CD4-positive, alpha-beta memory T cell (primary cell): ENCODE measurements around the gene TRAIP. TPM values are rescaled to one million over a fixed set of nuclear protein-coding genes. Genes with fewer than 3 reads are reported as not detected.

ENCODE experiments used
- CTCF ChIA-PET: fragments of 350-600 bp; sonication (Branson Sonifier 250); formaldehyde crosslinking; loops from one replicate; lab custom pipeline; 2021; ENCODE audit warnings: inconsistent platforms; ENCODE audit not compliant: partially characterized antibody; lab: Charles Lee
- POLR2A ChIA-PET: fragments of 350-600 bp; sonication (Branson Sonifier 250); formaldehyde crosslinking; loops from one replicate; lab custom pipeline; 2021; ENCODE audit not compliant: partially characterized antibody; lab: Charles Lee
- DNase-seq, 5 donors: peaks; one replicate each; pipeline versions ENCODE4 v3.0.0 to v3.0.0-alpha.2; 2020 to 2022; ENCODE audit warnings: mixed read lengths in 1 of 5
- H3K27ac ChIP-seq: one replicate; pipeline ENCODE4 v1.7.0; 2013; ENCODE audit warnings: low read depth, low read length
- H3K27me3 ChIP-seq: 2 replicates; pipeline ENCODE4 v1.7.0; 2013; ENCODE audit warnings: mild to moderate bottlenecking, low read length, moderate library complexity; ENCODE audit not compliant: insufficient read depth
- H3K36me3 ChIP-seq: 2 replicates; pipeline ENCODE4 v1.7.0; 2013; ENCODE audit warnings: mild to moderate bottlenecking, low read length, moderate library complexity; ENCODE audit not compliant: insufficient read depth
- H3K4me1 ChIP-seq: 2 replicates; pipeline ENCODE4 v1.7.0; 2013; ENCODE audit warnings: mild to moderate bottlenecking, low read length, moderate library complexity; ENCODE audit not compliant: insufficient read depth
- H3K4me3 ChIP-seq, 2 donors: one replicate each; pipeline ENCODE4 v1.7.0; 2013; ENCODE audit warnings: low read length in 2 of 2, mild to moderate bottlenecking in 1 of 2
- H3K9me3 ChIP-seq, 2 donors: one replicate each; pipeline ENCODE4 v1.7.0; 2013; ENCODE audit warnings: low read length in 2 of 2, control low read depth in 1 of 2; ENCODE audit not compliant: control insufficient read depth in 1 of 2
- H3K27ac Mint-ChIP-seq, 7 donors: one replicate each; pipeline ENCODE4 v1.8.0; 2020 to 2021; ENCODE audit warnings: mixed read lengths in 7 of 7, mild to moderate bottlenecking in 6 of 7, inconsistent platforms in 3 of 7, moderate library complexity in 3 of 7
- H3K27me3 Mint-ChIP-seq, 2 donors: one replicate each; pipeline ENCODE4 v1.8.0; 2020 to 2021; ENCODE audit warnings: mixed read lengths in 2 of 2
- H3K36me3 Mint-ChIP-seq, 2 donors: one replicate each; pipeline ENCODE4 v1.8.0; 2020 to 2021; ENCODE audit warnings: mixed read lengths in 2 of 2, inconsistent platforms in 1 of 2, mild to moderate bottlenecking in 1 of 2
- H3K4me1 Mint-ChIP-seq, 4 donors: one replicate each; pipeline ENCODE4 v1.8.0; 2020 to 2021; ENCODE audit warnings: mixed read lengths in 4 of 4, mild to moderate bottlenecking in 1 of 4
- H3K4me3 Mint-ChIP-seq, 8 donors: one replicate each; pipeline ENCODE4 v1.8.0; 2020 to 2021; ENCODE audit warnings: mixed read lengths in 8 of 8, mild to moderate bottlenecking in 7 of 8, moderate library complexity in 6 of 8, inconsistent platforms in 3 of 8
- H3K9me3 Mint-ChIP-seq, 8 donors: one replicate each; pipeline ENCODE4 v1.8.0; 2020 to 2021; ENCODE audit warnings: mixed read lengths in 8 of 8, mild to moderate bottlenecking in 5 of 8, inconsistent platforms in 3 of 8, moderate library complexity in 1 of 8
- intact Hi-C: fragments of 100-400 bp; cut with micrococcal nuclease; formaldehyde crosslinking; loops from one replicate; pipeline ENCODE4 v1.15.1; 2023
- polyA plus RNA-seq, 2 donors: library from polyadenylated mRNA; unstranded; fragments of 300-500 nt; fragmentation: Illumina TruSeq; gene quantifications; one replicate each; pipeline ENCODE4 v1.2.3, GENCODE V29; 2021
- total RNA-seq, 2 experiments: library from RNA; stranded (reverse); gene quantifications; one replicate each; pipeline ENCODE4 v1.2.3, GENCODE V29; 2021

Gene TRAIP
- total and polyA plus RNA-seq, 4 experiments from 2014 or later = 1.0 to 6.7 (median 3.2) TPM

DNA sequence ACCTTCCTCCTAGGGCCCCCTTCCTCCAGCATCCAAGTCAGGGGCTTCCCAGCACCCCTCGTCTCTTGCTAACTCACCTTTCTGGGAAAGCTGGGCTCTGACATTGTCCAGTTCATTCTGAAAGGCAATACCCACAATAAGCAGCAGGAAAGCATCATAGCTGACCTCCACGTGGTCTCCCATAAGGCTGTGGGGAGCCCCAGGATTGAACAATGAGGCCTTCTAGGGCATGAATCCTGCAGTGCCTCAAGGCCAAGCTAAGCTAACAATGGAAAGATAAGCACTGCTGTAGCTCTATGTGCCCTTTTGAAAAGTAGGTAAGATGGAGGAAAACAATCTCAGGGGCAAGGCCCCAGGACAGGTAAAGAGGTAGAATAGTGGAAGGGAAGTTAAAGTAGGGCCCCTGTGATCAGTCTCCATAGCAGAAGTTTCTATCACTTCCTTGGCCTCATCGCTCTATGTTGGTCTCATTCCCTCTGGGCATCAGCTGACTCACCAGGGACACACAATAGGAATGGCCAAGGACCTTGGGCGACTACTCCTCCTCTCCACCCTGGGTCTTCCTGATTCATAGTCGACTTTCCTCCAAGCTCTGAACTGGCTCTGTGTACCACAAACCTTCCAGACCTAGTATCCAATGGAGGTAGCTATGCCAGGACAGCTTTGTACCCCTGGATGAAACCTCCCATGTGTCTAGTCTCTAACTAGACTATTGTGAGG lies 11.7 kb downstream of the TRAIP start:
- intact Hi-C loops = no loop called here
- Histone ChIP-seq H3K27ac (no peak overlapping the region), H3K4me1 (no peaks in the 10 kb centered on the region), H3K9me3 (no peaks in the 10 kb centered on the region), H3K4me3 (no peak overlapping the region), H3K36me3 (no peaks in the 10 kb centered on the region), H3K27me3 (no peaks in the 10 kb centered on the region)
- no peaks in the 10 kb centered on the region for H3K4me1 Mint-ChIP-seq
- peaks cover 0 to 2% (median 0%) of the 10 kb centered on the region in 8 donors for H3K9me3 Mint-ChIP-seq
- no peak overlapping the region for H3K4me3 Mint-ChIP-seq
- H3K27ac Mint-ChIP-seq = peak overlapping the region in 1 of 7 donors; percentile 50
- CTCF ChIA-PET = interaction anchor here (0.6 to 15.0 kb wide), 5 partner anchors 8 to 439 kb away, joined by 3 to 310 read pairs (median 4); partner anchors contain the start of genes CDHR4 and INKA1
- POLR2A ChIA-PET = interaction anchor here (1.5 to 3.3 kb wide), 2 partner anchors 31 to 42 kb away, joined by 4 to 9 read pairs; partner anchors contain the start of genes INKA1 and UBA7
- DNase-seq = no peak
- no peaks in the 10 kb centered on the region for H3K27me3 Mint-ChIP-seq
- no peaks in the 10 kb centered on the region for H3K36me3 Mint-ChIP-seq

DNA sequence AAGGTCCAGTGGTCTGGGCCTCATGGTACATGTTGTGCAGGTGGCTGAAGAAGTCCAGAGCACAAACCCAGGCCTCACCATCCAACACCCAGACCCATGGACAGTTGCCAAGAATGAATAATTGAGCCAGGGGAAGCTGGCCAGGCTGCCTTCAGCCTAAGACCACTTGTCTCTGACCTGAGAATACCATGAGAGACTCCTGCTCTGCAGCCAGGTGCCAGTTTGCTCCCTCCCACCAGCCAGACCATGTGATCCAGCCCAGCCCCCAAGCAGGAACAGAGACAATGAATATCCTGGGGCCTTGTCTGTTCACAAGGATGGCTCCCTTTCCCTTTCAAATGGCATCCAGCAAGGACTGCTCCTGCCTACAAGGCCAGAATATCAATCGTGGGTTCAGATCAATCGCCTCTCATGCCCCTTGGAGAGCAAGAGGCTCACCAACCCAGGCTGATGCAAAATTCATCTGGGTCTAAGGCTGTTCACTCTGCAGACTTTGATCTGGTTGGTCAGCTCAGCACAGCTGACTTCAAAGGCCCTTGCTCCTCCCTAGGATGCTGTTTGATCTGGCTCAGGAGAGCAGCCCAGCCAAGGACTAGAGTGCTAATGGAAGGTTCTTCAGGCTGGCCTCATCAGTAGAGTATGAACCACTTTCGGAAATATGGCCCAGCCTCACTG lies 13.4 kb downstream of the TRAIP start:
- POLR2A ChIA-PET = no interaction called here
- peaks cover 0 to 2% (median under 1%) of the 10 kb centered on the region in 4 donors for H3K4me1 Mint-ChIP-seq
- no peaks in the 10 kb centered on the region for H3K36me3 Mint-ChIP-seq
- no peak overlapping the region for H3K27ac Mint-ChIP-seq
- no peaks in the 10 kb centered on the region for H3K27me3 Mint-ChIP-seq
- no peaks in the 10 kb centered on the region for H3K4me1 ChIP-seq
- CTCF ChIA-PET = interaction anchor here (1.5 to 15.0 kb wide), 2 partner anchors 41 to 303 kb away, joined by 4 to 310 read pairs; partner anchors contain the start of genes CDHR4 and INKA1
- intact Hi-C loops = no loop called here
- H3K9me3 Mint-ChIP-seq = peaks cover 0 to 2% (median 0%) of the 10 kb centered on the region in 8 donors
- no peak overlapping the region for H3K27ac ChIP-seq
- no peaks in the 10 kb centered on the region for H3K9me3 ChIP-seq
- H3K4me3 Mint-ChIP-seq = no peak overlapping the region
- H3K4me3 ChIP-seq = no peak overlapping the region
- no peaks in the 10 kb centered on the region for H3K36me3 ChIP-seq
- H3K27me3 ChIP-seq = no peaks in the 10 kb centered on the region
- no peak for DNase-seq

DNA sequence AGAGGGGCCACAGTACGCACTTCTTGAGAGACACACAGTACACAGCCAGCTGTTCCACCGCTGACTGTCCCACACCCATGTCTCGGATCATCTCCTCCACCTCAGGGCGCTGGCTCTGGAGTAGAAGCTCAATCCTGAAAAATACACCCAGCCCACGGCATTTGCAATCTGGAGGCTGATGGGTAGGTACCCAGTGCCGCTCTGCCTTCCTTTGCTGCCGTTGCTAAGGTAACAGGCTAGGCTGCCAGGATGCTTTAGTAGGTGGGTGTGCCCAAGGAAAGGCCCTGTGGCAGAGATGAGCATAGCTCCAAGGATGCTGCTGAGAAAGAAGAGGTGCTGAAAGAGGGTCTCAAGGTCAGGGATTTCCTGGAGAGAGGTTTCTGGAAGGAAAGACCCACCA lies 14.6 kb downstream of the TRAIP start:
- POLR2A ChIA-PET = interaction anchor here (7.1 kb wide), 1 partner anchor 37 kb away, joined by 121 read pairs; the partner anchor contains the start of gene INKA1

DNA sequence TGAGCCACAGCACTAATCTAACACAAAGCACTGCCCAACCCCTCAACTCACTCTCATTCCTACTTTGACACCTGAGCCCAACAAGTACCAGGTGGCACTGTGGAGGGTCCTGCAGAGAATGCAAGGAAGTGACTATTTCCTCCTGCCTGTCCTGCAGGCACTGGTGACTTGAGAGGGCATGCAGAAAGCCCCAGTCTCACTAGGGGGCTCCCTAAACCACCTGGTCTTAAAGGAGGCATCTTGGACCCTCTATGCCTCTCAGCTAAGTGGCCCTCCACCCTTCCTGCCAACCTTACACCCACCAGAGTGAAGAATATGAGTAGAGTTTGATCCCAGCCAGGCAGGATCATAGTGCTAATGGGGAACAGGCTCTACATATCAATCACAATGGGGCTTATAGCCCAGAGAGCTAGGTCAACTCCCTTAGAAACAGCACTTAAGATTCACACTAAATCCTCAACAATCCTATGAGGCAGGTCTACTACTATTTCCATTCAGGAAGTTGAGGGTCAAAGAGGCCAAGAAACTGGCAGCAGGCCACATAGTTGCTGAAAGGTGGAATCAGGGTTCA lies 15.2 kb downstream of the TRAIP start:
- Histone ChIP-seq H3K4me1 (no peaks in the 10 kb centered on the region), H3K9me3 (no peaks in the 10 kb centered on the region), H3K27me3 (no peaks in the 10 kb centered on the region), H3K36me3 (no peaks in the 10 kb centered on the region), H3K4me3 (no peak overlapping the region), H3K27ac (no peak overlapping the region)
- no peaks in the 10 kb centered on the region for H3K27me3 Mint-ChIP-seq
- DNase-seq = no peak
- H3K27ac Mint-ChIP-seq = peak overlapping the region in 1 of 7 donors; percentile 17
- POLR2A ChIA-PET = interaction anchor here (1.1 to 7.1 kb wide), 2 partner anchors 13 to 37 kb away, joined by 3 to 121 read pairs; partner anchors contain the start of gene INKA1
- intact Hi-C loops = no loop called here
- peaks cover 0 to 2% (median under 1%) of the 10 kb centered on the region in 4 donors for H3K4me1 Mint-ChIP-seq
- CTCF ChIA-PET = interaction anchor here (1.2 to 15.0 kb wide), 6 partner anchors 9 to 301 kb away, joined by 3 to 310 read pairs (median 5); partner anchors contain the start of genes CDHR4, INKA1 and UBA7
- no peak overlapping the region for H3K4me3 Mint-ChIP-seq
- peaks cover 0 to 2% (median 0%) of the 10 kb centered on the region in 8 donors for H3K9me3 Mint-ChIP-seq
- H3K36me3 Mint-ChIP-seq = no peaks in the 10 kb centered on the region

More for the DNA sequence above, 14.6 kb downstream of the TRAIP start:
- Mint-ChIP-seq H3K9me3 (peaks cover 0 to 2% (median 0%) of the 10 kb centered on the region in 8 donors), H3K27me3 (no peaks in the 10 kb centered on the region), H3K27ac (no peak overlapping the region), H3K36me3 (no peaks in the 10 kb centered on the region), H3K4me3 (no peak overlapping the region), H3K4me1 (peaks cover 0 to 2% (median under 1%) of the 10 kb centered on the region in 4 donors)
- H3K27me3 ChIP-seq = no peaks in the 10 kb centered on the region
- H3K27ac ChIP-seq = no peak overlapping the region
- H3K9me3 ChIP-seq = no peaks in the 10 kb centered on the region
- no peak for DNase-seq
- no peak overlapping the region for H3K4me3 ChIP-seq
- H3K36me3 ChIP-seq = no peaks in the 10 kb centered on the region
- intact Hi-C loops = no loop called here
- CTCF ChIA-PET = interaction anchor here (1.2 to 15.0 kb wide), 4 partner anchors 28 to 302 kb away, joined by 4 to 310 read pairs (median 5); partner anchors contain the start of genes CDHR4, INKA1 and UBA7
- H3K4me1 ChIP-seq = no peaks in the 10 kb centered on the region

DNA sequence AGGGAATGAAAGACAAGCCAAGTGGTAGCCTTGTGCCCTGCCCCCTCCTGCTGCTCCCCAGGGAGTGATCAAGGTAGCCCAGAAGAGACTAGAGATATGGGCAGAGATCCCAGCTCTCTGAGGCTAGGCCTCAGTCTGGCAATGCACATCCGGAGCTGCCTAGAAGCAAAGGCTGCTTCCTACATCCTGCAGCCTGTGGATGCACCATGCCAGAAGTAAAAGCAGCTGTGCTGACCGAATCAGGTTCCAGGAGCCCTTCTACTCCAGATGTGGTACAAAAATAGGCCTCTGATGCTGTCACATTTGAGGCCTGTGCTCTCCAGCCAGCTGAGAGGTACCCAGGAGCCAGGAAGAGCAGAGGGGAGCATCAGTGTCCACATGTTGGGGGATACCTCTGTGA lies 16.0 kb downstream of the TRAIP start:
- no peak overlapping the region for H3K27ac ChIP-seq
- Mint-ChIP-seq H3K4me3 (no peak overlapping the region), H3K4me1 (peaks cover 0 to 2% (median under 1%) of the 10 kb centered on the region in 4 donors), H3K27ac (no peak overlapping the region), H3K27me3 (no peaks in the 10 kb centered on the region), H3K36me3 (no peaks in the 10 kb centered on the region), H3K9me3 (peaks cover 0 to 2% (median 0%) of the 10 kb centered on the region in 8 donors)
- ChIA-PET CTCF (interaction anchor here (1.3 to 15.0 kb wide), 5 partner anchors 8 to 300 kb away, joined by 3 to 310 read pairs (median 5); partner anchors contain the start of genes CDHR4, INKA1 and UBA7), POLR2A (interaction anchor here (1.1 to 7.1 kb wide), 2 partner anchors 12 to 36 kb away, joined by 3 to 121 read pairs; partner anchors contain the start of gene INKA1)
- H3K36me3 ChIP-seq = no peaks in the 10 kb centered on the region
- no peaks in the 10 kb centered on the region for H3K9me3 ChIP-seq
- intact Hi-C loops = no loop called here
- no peaks in the 10 kb centered on the region for H3K4me1 ChIP-seq
- H3K4me3 ChIP-seq = no peak overlapping the region
- DNase-seq = no peak
- H3K27me3 ChIP-seq = no peaks in the 10 kb centered on the region

DNA sequence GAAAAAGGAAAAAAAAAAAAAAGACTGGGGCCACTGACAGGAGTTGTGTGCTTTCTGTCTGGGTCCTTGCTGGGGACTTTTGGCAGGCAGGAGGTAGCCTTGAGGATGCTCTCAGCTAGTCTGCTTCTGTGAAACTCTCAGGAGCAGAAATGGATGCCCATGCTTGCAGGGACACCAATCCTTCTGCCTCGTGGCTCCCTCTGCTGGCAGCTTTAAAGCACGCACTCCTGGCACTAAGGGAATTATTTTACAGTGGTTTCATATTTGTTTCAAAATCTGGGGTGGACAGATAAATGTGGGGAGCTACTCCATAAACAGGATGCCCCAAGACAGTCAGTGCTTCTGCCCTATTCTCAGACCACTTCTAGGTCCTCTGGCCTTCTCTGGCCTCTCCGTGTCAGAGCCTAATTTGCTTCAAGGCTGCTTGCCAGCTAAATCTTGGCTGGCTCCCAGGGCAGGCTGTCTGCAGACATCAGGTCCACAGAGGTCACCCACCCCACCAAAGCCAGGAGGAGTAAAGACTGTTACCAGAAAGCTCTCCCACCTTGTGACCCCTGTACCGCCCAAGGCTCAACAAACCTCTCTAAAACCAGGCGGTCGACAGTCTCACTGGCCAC lies 17.1 kb downstream of the TRAIP start:
- DNase-seq = peak; percentile 75 to 81 (median 78)
- H3K9me3 ChIP-seq = no peaks in the 10 kb centered on the region
- ChIA-PET CTCF (interaction anchor here (0.8 to 15.0 kb wide), 28 partner anchors 9 to 302 kb away, joined by 3 to 310 read pairs (median 6); partner anchors contain the start of genes CAMKV, CDHR4, INKA1 and IP6K1), POLR2A (interaction anchor here (0.6 to 7.1 kb wide), 8 partner anchors 26 to 300 kb away, joined by 3 to 121 read pairs (median 4); partner anchors contain the start of genes AMIGO3, CDHR4, INKA1 and UBA7)
- H3K4me3 ChIP-seq = no peak overlapping the region
- intact Hi-C loops = loop anchor here (1.0 to 5.0 kb wide), 3 partner anchors 37 to 300 kb away; no protein-coding TSS in a partner anchor
- H3K27ac ChIP-seq = no peak overlapping the region
- H3K36me3 Mint-ChIP-seq = no peaks in the 10 kb centered on the region
- H3K36me3 ChIP-seq = no peaks in the 10 kb centered on the region
- peaks cover 0 to 2% (median under 1%) of the 10 kb centered on the region in 4 donors for H3K4me1 Mint-ChIP-seq
- H3K27me3 Mint-ChIP-seq = no peaks in the 10 kb centered on the region
- peaks cover 0 to under 1% (median 0%) of the 10 kb centered on the region in 8 donors for H3K9me3 Mint-ChIP-seq
- H3K27me3 ChIP-seq = no peaks in the 10 kb centered on the region
- H3K27ac Mint-ChIP-seq = no peak overlapping the region
- no peak overlapping the region for H3K4me3 Mint-ChIP-seq
- no peaks in the 10 kb centered on the region for H3K4me1 ChIP-seq
